ENCODE results near the gene ARMC7.
"Not testable (repeated sequence)": the region's sequence is repeated elsewhere in the genome, so short reads cannot be mapped to it uniquely, and the experiment has no call there.

ARMC7 gene

DNA sequence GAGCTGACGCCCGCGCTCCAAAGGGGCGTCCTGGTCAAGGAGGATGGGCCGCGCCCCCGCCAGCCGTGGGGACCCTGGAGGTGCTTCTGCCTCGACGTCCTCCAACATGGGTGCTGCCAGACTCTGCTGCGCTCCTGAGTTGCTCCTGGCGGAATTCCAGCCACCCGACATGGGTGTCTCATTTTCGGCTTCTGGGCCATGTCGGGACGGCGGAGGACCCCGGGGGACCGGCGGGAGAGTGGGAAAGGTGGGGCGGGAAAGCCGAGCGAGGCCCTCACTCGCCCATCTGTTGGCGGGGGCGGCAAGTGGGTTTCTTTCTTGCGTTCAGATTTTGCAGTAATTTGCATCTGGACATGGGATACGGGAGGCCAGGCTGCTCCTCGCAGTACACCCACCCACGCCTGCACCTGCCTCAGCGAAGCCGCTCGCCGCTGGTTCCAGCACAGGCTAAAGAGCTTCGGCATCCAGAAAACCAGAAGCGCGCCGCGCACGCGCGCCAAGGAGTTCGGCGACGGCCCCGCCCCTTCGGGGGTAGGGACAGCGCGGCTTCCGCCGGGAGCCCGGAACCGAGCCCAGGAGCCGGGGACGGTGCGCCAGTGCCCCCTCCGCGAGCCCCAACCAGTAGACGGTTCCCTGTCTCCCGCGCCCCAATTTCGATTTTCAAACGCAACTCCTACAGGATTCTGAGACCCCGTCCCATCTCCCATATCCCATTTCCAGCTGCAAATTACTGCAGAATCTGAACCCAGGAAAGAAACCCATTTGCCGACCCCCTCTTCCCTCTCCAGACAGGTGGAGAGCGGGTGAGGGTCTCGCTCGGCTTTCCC, at the start of gene ARMC7:
TSS of gene ARMC7 (plus strand) at position 563 of the 827 bp plus-strand sequence. CDS start 320 bp downstream, outside the sequence.
- peak; percentile 95 to 96 for DNase-seq

DNA sequence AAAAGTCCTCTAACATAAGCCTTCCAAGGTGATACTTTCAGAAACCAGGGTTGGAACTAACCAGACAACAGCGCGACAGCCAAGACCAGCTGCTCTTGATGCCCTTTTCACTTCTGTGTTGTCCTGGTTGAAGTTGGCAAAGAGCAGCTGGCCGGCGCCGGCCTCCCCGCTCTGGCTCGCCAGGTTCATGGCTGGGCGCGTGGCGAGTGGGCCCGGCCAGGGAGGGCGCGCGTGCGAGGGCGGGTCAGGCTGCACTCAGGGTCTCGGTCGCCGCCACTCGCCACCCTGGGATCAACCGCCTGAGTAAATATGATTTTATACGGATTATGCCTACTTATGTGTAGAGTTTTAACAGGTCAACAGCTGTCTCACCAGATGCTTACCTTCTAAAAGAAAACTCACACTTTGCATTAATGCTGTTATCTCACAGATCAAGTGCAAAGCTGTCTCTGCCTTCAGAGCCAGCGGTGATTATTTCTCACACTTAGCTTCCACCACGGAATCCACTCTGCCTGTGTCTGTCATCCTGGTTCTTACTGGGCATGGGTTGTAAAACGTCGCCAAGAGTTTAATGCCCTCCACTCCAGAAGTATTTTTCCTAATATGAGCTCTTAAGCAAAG, 49.2 kb upstream of the ARMC7 start:
- no peak for DNase-seq

DNA sequence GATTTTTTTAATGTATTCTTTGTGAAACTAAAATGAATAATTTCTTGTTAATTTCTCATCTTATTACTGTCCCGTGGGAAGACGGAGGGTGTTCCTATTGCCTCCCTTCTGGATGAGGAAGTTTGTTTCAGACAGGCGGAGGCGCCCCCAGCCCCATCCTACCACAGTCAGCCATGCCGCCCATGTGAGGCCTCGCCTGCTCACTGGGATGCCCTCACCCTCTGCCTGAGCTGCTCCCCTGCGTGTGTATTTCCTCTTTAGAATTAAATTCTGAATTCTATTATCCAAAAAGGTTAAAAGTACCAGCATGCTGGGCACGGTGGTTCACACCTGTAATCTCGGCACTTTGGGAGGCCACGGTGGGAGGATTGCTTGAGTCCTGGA, 48.7 kb upstream of the ARMC7 start:
- no peak for DNase-seq

DNA sequence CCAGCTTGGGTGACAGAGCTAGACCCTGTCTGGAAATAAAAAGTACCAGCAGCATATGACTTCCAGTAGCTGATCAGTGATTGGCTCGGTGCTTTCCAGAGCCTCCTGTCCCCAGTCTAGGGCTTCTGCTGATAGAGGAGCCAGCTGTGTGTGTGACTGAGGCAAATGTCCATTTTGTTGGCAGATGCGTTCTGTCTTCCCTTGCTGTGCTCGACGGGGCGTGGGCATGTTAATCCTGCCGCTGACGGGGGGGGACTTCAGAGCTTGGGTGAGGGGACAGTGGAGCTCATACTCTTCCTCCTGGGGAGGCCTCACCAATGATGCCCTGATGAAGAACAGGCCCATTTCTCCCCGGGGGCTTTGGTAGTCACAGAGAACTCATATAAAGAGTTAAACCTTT, 48.2 kb upstream of the ARMC7 start:
- no peak for DNase-seq

DNA sequence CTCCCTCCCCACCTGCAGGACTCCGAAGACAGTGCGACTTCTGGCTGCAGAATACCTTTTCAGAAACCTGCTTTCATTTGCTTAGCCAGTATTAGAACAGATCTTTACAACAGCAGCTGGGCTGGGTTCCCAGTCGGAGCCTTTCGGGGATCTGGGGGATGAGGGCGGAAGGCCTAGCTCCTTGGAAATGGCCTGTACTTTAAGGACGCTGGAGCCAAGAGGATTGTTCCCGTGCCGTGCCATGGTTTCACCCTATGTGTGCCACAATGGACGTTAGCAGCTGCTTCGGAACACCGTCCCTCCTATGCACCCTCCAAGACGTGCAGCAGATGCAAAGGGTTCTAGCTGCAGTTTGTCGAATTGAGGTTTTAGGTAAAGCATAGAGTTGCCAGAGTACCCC, 46.6 kb upstream of the ARMC7 start:
- no peak for DNase-seq

DNA sequence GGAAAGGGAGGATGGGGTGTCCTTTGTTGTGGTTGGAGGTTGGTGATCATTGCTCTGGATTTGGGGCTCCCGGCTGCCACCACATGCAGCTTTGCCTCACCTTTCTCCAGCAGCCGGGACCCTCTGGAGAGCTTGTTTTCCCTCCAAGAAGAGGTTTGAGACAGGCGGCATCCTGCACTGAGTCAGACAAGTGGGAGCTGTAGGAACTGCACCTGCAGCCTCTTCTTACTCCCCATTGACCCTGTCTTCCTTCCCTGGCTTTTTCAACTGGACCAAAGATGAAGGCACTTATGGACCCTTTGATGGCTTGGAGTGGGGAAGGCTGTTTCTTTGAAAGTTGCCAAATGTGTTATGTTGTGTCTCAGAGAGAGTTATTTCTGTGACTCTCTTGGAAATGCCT, 46.1 kb upstream of the ARMC7 start:
- no peak for DNase-seq

DNA sequence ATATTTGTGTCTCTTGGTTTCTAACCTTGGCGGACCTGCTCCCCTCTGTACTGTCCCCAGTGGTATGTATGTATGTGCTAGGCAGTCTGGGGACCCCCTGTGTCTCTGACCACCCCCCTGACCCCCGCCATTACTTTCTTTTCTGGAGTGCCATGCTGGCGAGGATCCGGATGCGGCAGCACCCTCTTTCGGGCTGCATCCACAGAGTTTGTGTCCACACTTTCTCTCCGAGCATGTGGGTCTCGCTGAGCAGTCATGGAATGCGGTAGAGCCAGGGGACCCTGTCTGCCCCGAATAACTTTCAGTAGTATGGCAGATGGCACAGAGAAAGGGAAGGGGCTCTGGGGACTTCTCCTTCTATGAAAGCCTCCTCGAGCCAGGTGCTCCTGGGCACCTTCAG, 45.7 kb upstream of the ARMC7 start:
- no peak for DNase-seq

DNA sequence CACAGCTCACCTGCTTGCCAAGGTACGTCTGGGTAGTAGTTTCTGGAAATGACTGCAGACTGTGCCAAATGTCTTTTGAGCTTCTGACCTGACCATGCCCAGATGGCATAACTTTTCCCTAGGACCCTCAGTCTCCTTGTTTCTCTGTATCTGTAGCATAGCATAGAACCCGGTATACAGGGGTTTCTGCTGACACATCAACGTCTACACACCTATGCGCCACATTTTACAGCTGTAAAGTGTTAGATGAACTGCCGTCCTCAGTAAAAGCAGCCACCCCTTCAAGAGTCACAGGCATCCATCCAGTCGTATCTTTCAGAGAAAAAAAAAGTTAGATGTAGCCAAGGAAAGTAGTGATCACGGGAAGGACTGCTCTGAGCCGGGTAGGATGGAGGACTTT, 45.3 kb upstream of the ARMC7 start:
- DNase-seq: no peak

DNA sequence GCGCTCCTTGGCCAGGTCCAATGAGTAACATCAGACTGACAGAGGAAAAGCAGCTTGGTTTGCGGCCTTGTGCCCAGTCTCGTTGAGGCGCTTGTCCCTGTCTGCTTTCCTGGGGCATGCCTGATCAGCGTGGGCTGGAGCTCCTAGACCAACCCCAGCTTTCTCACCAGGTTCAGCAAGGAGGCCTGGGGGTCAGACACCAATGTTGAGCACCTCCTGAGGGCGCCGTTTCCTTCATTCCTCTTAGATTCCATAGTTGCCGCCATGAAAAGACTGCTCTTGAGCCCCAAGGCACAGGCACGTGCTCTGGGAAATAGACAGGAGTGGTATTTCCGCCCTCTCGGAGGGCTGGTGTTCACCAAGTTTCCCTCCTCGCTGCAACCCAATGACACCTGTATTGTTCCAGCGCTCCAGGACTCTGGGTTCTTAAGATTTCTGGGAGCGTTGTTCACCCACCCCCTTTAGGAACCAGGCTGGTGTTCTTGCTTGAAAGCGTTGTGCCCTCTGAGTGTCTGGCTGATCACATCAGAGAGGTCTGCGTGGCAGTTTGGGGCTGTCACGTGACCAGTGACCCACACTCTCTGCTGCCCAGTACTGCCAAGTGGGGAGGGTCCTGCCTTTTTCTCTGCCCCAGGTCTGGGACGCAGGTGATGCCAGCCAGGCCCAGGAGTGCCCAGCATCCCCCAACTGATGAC, 44.8 kb upstream of the ARMC7 start:
- no peak for DNase-seq

DNA sequence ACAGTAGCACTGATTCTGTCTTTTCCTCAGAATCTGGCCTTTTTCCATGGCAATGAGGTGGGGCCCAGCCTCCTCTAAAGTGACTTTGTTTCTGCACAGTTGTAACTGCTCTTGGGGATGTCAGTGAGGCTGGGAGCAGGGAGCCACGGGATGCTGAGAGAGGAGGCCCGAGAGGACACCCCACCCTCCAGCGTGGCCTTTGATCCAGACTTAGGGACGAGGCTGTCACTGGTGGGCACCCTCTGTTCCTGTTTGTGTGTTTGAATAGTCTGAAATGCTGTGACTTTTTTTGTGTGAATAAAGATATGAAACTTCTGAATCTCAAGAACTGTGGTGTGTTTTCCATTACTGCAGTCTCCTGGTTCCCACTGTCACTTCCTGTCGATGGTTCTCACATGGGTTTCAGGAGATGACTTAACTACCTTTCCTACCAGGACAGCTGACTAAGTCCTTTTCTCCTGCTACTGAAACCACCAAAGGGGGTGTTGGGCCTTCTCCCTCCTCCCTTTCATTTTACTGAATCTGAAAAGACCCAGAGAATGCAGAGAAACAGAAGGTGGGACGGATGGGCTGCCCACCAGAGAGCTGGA, 44.1 kb upstream of the ARMC7 start:
- DNase-seq: peak in 1 of 2 experiments; percentile 48

DNA sequence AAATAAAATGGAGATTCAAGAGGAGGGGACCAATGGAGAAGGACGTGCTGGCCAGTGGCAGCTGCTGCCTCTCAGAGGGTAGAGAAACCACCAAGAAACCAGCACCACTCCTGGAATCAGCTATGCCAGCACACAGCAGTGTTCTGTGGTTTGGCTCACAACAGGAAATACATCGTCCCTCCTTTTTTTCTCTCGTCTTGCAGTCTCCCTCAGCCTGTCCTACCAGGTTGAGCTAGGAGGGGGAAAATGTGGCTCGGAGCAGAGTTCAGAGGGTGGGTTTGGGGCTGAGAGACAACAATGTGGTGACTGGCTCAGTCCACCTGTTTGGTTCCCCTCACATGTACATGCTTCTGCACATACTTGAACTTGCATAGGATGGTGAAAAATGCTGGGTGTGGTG, 41.9 kb upstream of the ARMC7 start:
- peak in 1 of 2 experiments; percentile 50 for DNase-seq

DNA sequence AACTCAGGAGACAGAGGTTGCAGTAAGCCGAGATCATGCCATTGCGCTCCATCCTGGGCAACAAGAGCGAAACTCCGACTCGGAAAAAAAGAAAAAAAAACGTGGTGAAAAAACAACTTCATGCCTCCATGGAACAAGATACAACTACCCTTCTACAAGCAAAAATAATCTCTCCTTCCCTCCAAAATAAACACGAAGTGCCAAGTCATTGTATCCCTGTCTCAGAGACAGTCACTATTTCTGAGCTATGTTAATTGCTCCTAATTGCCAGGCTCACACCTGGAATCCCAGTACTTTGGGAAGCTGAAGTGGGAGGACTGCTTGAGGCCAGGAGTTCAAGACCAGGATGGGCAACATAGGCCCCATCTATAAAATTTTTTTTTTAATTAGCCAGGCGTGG, 41.0 kb upstream of the ARMC7 start:
- DNase-seq: no peak

DNA sequence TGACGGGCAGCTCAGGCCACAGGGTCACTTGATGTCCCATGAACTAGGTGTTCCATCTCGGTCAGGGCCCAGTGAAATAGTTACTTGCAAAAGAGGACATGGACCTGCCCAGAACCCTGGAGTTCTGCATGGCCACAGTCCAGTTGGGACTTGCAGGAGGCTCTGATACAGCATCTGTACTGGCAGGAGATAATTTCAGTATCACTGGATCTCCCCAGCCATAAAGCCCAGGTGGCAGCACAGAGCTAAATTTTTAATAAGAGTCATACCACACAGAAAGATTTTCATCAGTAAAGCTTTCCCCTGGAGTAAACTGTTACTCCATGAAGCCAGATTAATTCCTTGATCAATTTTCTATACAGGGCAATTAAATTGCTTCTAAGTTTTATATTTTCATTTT, 40.0 kb upstream of the ARMC7 start:
- no peak for DNase-seq

DNA sequence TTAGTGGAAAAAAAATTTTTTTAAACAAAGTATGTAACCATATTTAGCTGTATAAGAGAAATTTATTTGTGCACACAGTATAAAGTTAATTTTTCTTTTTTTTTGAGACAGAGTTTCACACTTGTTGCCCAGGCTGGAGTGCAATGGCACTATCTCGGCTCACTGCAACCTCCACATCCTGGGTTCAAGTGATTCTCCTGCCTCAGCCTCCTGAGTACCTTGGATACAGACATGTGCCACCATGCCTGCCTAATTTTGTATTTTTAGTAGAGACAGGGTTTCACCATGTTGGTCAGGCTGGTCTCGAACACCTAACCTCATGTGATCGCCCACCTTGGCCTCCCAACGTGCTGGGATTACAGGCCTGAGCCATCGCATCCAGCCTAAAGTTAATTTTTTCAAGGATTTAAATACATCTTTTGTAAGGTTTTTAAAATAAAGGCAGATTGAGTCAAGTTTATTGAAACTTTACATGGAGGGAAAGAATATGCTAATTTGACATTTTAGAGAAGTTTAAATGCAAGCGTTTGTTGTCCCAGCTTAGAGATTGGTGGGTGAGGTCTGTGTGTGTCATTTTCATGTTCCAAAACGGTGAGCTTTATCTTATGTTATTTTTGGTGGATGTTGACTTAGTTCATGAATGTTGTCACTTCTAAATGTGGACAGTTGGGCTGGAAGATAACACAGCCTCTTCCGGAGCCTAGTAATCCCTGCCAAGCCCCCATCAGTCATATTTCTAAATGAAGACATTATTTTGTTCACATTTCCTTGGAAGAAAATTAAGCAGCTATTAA, 38.1 kb upstream of the ARMC7 start:
- not testable (repeated sequence) for DNase-seq

DNA sequence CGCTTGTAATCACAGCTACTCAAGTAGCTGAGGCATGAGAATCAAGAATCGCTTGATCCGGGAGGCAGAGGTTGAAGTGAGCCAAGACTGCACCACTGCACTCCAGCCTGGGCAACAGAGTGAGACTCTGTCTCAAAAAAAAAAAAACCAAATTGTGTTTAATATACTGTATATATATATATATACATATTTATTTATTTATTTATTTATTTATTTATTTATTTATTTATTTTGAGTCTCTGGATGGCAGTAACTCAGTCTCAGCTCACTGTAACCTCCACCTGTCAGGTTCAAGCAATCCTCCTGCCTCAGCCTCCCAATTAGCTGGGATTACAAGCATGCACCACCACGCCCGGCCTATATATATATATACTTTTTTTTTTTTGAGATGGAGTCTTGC, 36.9 kb upstream of the ARMC7 start:
- not testable (repeated sequence) for DNase-seq

DNA sequence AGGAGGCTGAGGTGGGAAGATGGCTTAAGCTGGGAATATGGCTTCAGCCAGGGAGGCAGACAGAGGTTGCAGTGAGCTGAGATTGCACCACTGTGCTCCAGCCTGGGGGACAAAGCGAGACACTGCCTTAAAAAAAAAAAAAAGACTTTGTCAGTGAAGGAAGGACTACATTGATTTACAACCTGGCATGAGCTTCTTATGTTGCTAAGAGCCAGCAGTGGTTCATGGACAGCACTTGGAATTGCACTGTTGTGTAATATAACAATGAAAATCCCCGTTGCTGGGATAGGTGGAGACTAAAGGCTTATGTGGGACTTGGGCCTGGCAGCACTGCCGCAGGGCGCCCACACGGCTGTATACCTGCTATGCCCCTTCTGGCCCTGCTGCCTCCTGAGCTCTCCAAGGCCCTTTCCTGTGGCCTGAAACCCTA, 36.1 kb upstream of the ARMC7 start:
- DNase-seq: no peak

DNA sequence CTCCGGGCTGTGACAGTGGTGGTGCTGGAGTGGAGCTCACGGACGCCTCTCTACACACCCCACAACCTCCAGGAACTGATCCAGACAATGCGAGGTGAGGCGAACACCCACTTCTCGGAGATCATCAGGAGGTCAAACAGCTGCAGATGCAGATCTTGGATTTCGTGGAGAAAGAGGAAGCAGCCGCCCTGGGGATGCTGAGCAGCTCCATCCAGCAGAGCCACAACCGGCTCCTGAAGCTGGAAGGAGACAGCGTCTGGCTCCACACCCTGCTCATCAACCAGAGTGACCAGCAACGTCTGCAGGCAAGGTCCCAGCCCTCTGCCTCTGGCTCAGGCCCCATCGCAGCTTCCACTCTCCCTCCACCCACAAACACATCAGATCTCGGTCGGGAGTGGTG, 35.2 kb upstream of the ARMC7 start:
- no peak for DNase-seq

DNA sequence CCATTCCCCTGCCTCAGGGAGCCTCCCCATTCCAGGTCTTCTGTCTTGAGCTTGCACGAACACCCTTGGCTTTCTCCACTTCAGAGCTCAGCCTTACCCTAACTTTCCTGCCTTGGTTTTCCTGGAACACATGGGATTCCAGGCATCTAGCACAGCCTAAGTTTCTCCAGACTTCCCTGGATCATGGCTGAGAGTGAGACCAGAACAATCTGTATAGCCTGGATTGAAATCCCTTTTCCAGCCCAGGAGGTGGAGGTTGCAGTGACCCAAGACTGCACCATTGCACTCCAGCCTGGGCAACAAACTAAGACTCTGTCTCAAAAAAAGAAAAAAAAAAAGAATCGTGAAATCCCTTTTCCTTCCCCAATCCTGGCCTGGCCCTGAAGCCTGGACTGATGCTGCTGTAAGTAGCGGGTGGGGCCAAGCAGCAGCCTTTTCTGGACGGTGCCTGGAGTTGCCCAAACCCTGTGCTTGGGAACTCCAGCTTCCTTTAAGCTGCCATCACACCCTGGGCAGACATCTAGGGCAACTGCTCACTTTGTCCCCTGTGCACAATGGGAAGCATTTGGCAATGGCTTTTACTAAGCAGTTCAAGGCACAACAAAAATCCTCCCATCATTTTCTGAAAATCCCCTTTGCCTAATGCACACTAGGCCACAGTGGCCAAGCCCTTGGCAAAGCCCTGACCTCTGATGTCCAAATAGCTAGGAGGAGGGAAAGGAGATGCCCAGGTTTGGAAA, 34.0 kb upstream of the ARMC7 start:
- DNase-seq: no peak

DNA sequence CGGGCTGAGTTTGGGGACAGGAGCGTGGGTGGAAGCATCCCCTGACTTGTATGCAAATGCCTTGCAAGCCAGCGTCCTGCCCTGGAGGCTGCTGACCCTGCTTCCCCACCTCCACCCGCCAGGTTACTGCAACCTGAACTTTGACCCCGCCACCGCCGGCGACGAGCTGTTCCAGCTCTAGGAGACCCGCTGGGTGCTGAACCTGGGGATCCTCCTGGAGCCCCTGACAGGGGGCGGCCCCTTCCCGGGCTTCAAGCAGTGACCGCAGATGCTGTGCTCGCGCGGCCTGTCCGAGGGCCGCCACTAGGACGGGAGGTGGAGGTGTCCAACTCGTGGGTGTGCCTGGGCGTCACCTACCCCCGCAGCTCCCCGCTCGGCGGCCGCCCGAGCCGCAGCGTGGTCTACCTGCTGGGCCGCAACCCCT, 32.7 kb upstream of the ARMC7 start:
- DNase-seq: no peak

DNA sequence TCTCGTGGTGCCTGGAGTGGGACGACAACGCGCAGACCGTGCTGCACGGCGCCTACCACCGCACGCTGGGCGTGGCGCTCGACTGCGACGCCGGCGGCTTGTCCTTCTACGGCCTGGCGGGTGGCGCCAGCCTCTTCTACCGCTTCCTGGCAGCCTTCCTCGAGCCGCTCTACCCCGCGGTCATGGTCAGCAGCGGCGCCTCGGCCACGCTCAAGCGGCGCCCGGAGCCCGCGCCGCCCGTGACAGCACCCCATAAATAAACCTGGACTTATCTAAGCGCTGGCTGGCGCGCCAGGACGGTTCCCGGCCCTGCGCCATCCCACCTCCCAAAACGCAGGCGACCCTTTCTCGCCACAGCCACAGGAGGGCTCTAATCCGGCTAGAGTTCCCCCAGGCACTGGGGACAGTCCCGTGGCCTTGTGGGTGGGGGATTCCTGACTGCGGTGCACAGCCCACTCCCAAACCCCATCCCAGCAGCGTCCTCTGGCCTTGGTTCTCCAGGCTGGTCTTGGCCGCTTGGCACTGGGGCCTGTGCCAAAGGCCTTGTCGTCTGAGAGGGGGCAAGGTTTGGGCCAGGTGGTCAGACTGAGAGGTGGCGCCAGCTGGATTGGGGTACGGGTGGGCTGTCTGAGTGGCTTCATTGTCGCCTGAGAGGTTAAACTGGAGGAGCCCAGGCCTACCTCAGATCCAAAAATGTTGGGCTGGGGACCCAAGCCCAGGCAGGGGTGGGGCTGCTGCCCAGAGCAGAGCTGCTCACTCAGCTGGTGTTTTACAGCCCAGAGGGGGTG, 32.1 kb upstream of the ARMC7 start:
- DNase-seq: peak; percentile 57 to 66
